CD14-positive monocyte (primary cell): ENCODE data around the gene CDKN1C. TPM values are rescaled to one million over a fixed set of nuclear protein-coding genes. Genes with fewer than 3 reads are reported as not detected.

Source experiments
- DNase-seq, 3 donors: peaks; one replicate each; pipeline ENCODE4 v3.0.0-alpha.2; 2011 to 2022
- H2AFZ ChIP-seq: 2 replicates; pipeline ENCODE4 v1.6.0; 2012; ENCODE audit warnings: mild to moderate bottlenecking, low read depth, low read length, inconsistent platforms; ENCODE audit not compliant: insufficient read depth, poor library complexity, severe bottlenecking
- H3K27ac ChIP-seq, 2 donors: 1 replicate in 1 of 2; 2 replicates in 1 of 2; pipeline ENCODE4 v1.5.1; 2012 to 2013; ENCODE audit warnings: low read length in 2 of 2, control low read depth in 1 of 2, inconsistent platforms in 1 of 2, low read depth in 1 of 2, mild to moderate bottlenecking in 1 of 2
- H3K27me3 ChIP-seq, 2 donors: one replicate each; pipeline versions ENCODE4 v1.6.0 to v1.6.1; 2011 to 2013; ENCODE audit warnings: low read length in 2 of 2; ENCODE audit not compliant: control insufficient read depth in 2 of 2, insufficient read depth in 2 of 2
- H3K36me3 ChIP-seq, 2 donors: replicated peaks in 1 of 2; 1 replicate in 1 of 2; 2 replicates in 1 of 2; pipeline versions ENCODE4 v1.5.1 to v1.6.1; 2012 to 2013; ENCODE audit warnings: low read length in 2 of 2, control low read depth in 1 of 2, inconsistent platforms in 1 of 2, mild to moderate bottlenecking in 1 of 2; ENCODE audit not compliant: insufficient read depth in 2 of 2, control insufficient read depth in 1 of 2
- H3K4me1 ChIP-seq, 2 donors: 1 replicate in 1 of 2; 2 replicates in 1 of 2; pipeline versions ENCODE4 v1.5.1 to v1.6.1; 2012 to 2013; ENCODE audit warnings: low read length in 2 of 2, control low read depth in 1 of 2, inconsistent platforms in 1 of 2, mild to moderate bottlenecking in 1 of 2, moderate library complexity in 1 of 2; ENCODE audit not compliant: insufficient read depth in 2 of 2, control insufficient read depth in 1 of 2
- H3K4me2 ChIP-seq: replicated peaks from 2 replicates; pipeline ENCODE3; 2012; ENCODE audit warnings: low read length, moderate library complexity, mild to moderate bottlenecking; ENCODE audit not compliant: poor library complexity, severe bottlenecking; ENCODE audit errors: extremely low read depth
- H3K4me3 ChIP-seq, 3 experiments: fragments of 200-600 bp in 1 of 3; sonication (generic) in 1 of 3; replicated peaks in 1 of 3; 1 replicate in 2 of 3; 2 replicates in 1 of 3; pipeline ENCODE4 v1.5.1; 2011 to 2013; ENCODE audit warnings: low read length in 3 of 3, mild to moderate bottlenecking in 3 of 3, control low read depth in 2 of 3, low read depth in 2 of 3, inconsistent platforms in 1 of 3, moderate library complexity in 1 of 3
- H3K79me2 ChIP-seq: 2 replicates; pipeline ENCODE4 v1.6.0; 2012; ENCODE audit warnings: mild to moderate bottlenecking, control low read depth, inconsistent platforms, low read length, moderate library complexity; ENCODE audit not compliant: insufficient read depth
- H3K9ac ChIP-seq: 2 replicates; pipeline ENCODE4 v1.6.0; 2017; ENCODE audit warnings: low read length, mild to moderate bottlenecking; ENCODE audit not compliant: insufficient read depth, poor library complexity, severe bottlenecking
- H3K9me3 ChIP-seq, 2 donors: replicated peaks in 1 of 2; 1 replicate in 1 of 2; 2 replicates in 1 of 2; pipeline versions ENCODE4 v1.5.1 to v1.6.1; 2012 to 2013; ENCODE audit warnings: low read length in 2 of 2, control low read depth in 1 of 2; ENCODE audit not compliant: control insufficient read depth in 1 of 2, insufficient read depth in 1 of 2
- H4K20me1 ChIP-seq: 2 replicates; pipeline ENCODE4 v1.6.0; 2012; ENCODE audit warnings: mild to moderate bottlenecking, low read length, control low read depth, moderate library complexity; ENCODE audit not compliant: insufficient read depth
- H3K27ac Mint-ChIP-seq, 7 donors: one replicate each; pipeline ENCODE4 v1.8.0; 2020; ENCODE audit warnings: mild to moderate bottlenecking in 7 of 7, mixed read lengths in 7 of 7, moderate library complexity in 6 of 7, inconsistent platforms in 2 of 7
- H3K27me3 Mint-ChIP-seq, 3 donors: one replicate each; pipeline ENCODE4 v1.8.0; 2021 to 2022; ENCODE audit warnings: low read depth in 3 of 3, mild to moderate bottlenecking in 3 of 3, mixed read lengths in 3 of 3, moderate library complexity in 3 of 3, inconsistent platforms in 1 of 3
- H3K36me3 Mint-ChIP-seq, 2 donors: one replicate each; pipeline ENCODE4 v1.8.0; 2020; ENCODE audit warnings: mixed read lengths in 2 of 2, inconsistent platforms in 1 of 2, mild to moderate bottlenecking in 1 of 2
- H3K4me1 Mint-ChIP-seq: one replicate; pipeline ENCODE4 v1.8.0; 2020; ENCODE audit warnings: mild to moderate bottlenecking, mixed read lengths
- H3K4me3 Mint-ChIP-seq, 2 donors: one replicate each; pipeline ENCODE4 v1.8.0; 2020; ENCODE audit warnings: mild to moderate bottlenecking in 2 of 2, mixed read lengths in 2 of 2, moderate library complexity in 1 of 2
- H3K9me3 Mint-ChIP-seq, 7 donors: one replicate each; pipeline ENCODE4 v1.8.0; 2020 to 2022; ENCODE audit warnings: mixed read lengths in 7 of 7, mild to moderate bottlenecking in 6 of 7, moderate library complexity in 6 of 7, inconsistent platforms in 2 of 7
- WGBS: methylation state at CpG from one replicate; pipeline ENCODE4 v1.1.5; 2013; ENCODE audit warnings: missing lambda C conversion rate; ENCODE audit not compliant: insufficient coverage; 5-methylcytosine and 5-hydroxymethylcytosine counted together
- intact Hi-C, 2 donors: fragments of 100-400 bp; cut with micrococcal nuclease; formaldehyde crosslinking; loops; one replicate each; pipeline versions ENCODE4 v1.15.0 to v1.15.1; 2023
- polyA plus RNA-seq, 3 donors: library from polyadenylated mRNA; depleted of rRNA in 1 of 3; unstranded in 2 of 3; stranded (reverse) in 1 of 3; fragments of 300-500 nt in 2 of 3; fragments of >200 nt in 1 of 3; fragmentation: Illumina TruSeq in 2 of 3; gene quantifications; 1 replicate in 2 of 3; 2 replicates in 1 of 3; pipeline ENCODE4 v1.2.3, GENCODE V29; 2012 to 2021
- TF ChIP-seq, protein P1 (sequence below): fragments of 200-600 bp; IDR thresholded peaks from one replicate; pipeline ENCODE4 v1.8.0; 2022; ENCODE audit warnings: antibody characterized with exemption, mild to moderate bottlenecking

CDKN1C gene
- polyA plus RNA-seq, 3 donors: 3.2 to 36.4 (median 4.7) TPM

DNA sequence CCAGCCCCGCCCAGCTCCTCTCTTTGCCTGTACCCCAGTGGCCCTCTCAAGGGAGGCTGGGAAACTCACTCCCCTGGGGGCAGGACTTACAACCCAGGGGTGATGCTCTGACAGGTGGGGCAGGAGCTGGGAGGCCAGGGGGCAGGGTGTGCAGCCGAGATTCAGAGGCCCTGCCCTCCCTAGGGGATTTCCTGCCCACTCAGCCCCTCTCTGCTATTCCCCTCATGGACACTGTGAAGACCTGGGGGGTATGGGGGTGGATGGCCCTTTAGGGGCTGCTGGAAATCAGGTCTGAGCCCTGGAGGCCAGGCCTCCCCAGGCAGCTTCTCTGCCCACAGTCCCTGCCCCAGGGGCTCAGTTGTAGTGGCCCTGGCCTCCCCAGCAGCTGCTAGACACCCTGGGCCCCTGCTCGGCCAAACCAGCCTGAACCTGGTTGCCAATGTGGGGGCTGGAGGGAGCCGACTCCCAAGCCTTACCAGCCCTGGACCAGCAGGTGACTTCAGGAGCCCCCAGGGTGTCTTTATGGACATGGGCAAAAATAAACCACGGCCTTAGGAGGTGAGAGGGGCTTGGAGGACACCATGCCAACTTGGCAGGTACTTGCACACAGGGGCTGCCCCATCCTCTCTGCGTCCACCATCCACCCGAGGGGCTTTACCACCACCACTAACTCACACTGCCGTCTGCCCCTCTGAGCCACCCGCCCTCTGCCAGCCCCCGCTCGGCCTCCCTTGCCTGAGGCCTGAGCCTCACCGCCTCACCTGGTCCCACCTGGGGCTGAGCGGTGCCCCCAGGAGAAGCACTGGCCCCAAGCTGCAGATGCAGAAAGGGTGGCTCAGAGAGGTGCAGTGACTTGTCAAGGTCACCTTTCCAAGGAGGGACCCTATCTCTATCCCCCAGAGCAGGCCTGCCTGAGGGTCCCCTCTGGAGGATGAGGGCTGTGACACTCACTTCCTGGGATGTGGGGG, 46.5 kb upstream of the CDKN1C start:
- no peaks in the 10 kb centered on the region for H3K36me3 ChIP-seq
- intact Hi-C loops: loop anchor here (2.0 to 5.0 kb wide), 3 partner anchors 35 to 105 kb away; partner anchors contain the start of gene NAP1L4 (in 2 of the 2)
- H4K20me1 ChIP-seq: peaks cover 16% of the 10 kb centered on the region
- Mint-ChIP-seq H3K9me3 (peaks cover 0 to 14% (median 5%) of the 10 kb centered on the region in 7 donors), H3K36me3 (peaks cover 4 to 10% of the 10 kb centered on the region in 2 donors), H3K4me3 (peak overlapping the region in 1 of 2 donors; percentile 67), H3K27me3 (peaks cover 23 to 44% (median 28%) of the 10 kb centered on the region in 3 donors), H3K4me1 (peaks cover 41% of the 10 kb centered on the region), H3K27ac (peak overlapping the region; percentile 95 to 99 (median 98))
- H3K27me3 ChIP-seq: peaks cover 5 to 23% of the 10 kb centered on the region in 2 donors
- TF ChIP-seq, protein P1, sequence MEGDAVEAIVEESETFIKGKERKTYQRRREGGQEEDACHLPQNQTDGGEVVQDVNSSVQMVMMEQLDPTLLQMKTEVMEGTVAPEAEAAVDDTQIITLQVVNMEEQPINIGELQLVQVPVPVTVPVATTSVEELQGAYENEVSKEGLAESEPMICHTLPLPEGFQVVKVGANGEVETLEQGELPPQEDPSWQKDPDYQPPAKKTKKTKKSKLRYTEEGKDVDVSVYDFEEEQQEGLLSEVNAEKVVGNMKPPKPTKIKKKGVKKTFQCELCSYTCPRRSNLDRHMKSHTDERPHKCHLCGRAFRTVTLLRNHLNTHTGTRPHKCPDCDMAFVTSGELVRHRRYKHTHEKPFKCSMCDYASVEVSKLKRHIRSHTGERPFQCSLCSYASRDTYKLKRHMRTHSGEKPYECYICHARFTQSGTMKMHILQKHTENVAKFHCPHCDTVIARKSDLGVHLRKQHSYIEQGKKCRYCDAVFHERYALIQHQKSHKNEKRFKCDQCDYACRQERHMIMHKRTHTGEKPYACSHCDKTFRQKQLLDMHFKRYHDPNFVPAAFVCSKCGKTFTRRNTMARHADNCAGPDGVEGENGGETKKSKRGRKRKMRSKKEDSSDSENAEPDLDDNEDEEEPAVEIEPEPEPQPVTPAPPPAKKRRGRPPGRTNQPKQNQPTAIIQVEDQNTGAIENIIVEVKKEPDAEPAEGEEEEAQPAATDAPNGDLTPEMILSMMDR: no peak
- peak overlapping the region; percentile 65 for H3K4me2 ChIP-seq
- H2AFZ ChIP-seq: no peak overlapping the region
- peaks cover 3 to 10% of the 10 kb centered on the region in 2 donors for H3K9me3 ChIP-seq
- DNase-seq: no peak
- peaks cover 50 to 66% of the 10 kb centered on the region in 2 donors for H3K4me1 ChIP-seq
- 82% methylated on average over 9 of the region's 13 CpGs for WGBS
- H3K79me2 ChIP-seq: no peaks in the 10 kb centered on the region
- H3K27ac ChIP-seq: peak overlapping the region; percentile 98
- no peak overlapping the region for H3K4me3 ChIP-seq
- peak overlapping the region; percentile 82 for H3K9ac ChIP-seq

DNA sequence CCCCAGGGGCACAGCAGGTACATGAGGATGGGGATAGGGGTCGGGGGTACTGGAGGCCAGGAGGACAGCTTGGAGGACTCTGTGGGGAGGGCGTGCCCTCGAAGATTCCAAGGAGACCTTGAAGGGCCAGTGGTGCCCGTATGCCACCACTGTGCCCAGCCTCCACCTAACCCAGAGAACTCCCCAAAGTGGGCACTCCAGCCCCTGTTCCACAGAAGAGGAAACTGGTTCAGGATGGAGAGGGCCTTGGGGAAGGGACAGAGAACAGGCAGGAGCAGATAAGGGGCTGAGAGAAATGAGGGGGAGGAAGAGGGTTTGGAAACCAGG, 45.8 kb upstream of the CDKN1C start:
- Histone ChIP-seq H3K27ac (no peak overlapping the region), H3K4me3 (no peak overlapping the region), H3K4me1 (peaks cover 50 to 66% of the 10 kb centered on the region in 2 donors), H3K27me3 (peaks cover 8 to 29% of the 10 kb centered on the region in 2 donors), H3K4me2 (no peak overlapping the region), H3K36me3 (no peaks in the 10 kb centered on the region), H3K79me2 (no peaks in the 10 kb centered on the region), H3K9me3 (peaks cover 2 to 14% of the 10 kb centered on the region in 2 donors), H4K20me1 (peaks cover 17% of the 10 kb centered on the region), H3K9ac (no peak overlapping the region), H2AFZ (no peak overlapping the region)
- no peak overlapping the region for H3K4me3 Mint-ChIP-seq
- DNase-seq: no peak
- H3K36me3 Mint-ChIP-seq: peaks cover 4 to 10% of the 10 kb centered on the region in 2 donors
- no CpG with 5 or more reads among the region's 4 CpGs for WGBS
- intact Hi-C loops: loop anchor here (5.0 kb wide), 2 partner anchors 34 to 61 kb away; partner anchors contain the start of gene NAP1L4 (in 2 of the 2)
- TF ChIP-seq, protein P1: no peak
- peak overlapping the region in 6 of 7 donors; percentile 19 to 96 (median 75) for H3K27ac Mint-ChIP-seq
- peaks cover 30 to 51% (median 34%) of the 10 kb centered on the region in 3 donors for H3K27me3 Mint-ChIP-seq
- peaks cover 41% of the 10 kb centered on the region for H3K4me1 Mint-ChIP-seq
- peaks cover 0 to 14% (median 3%) of the 10 kb centered on the region in 7 donors for H3K9me3 Mint-ChIP-seq
